ENCODE data around the gene LCE2A.

The LCE2A gene

GRCh38 chr1:152743371-152744145 is 45.4 kb downstream of the LCE2A start:
- no peak for DNase-seq

GRCh38 chr1:152745289-152745704 is 47.2 kb downstream of the LCE2A start:
- no peak for DNase-seq

- no peak for DNase-seq
Observed at GRCh38 chr1:152745765-152746444, 47.8 kb downstream of the LCE2A start.

- no peak for DNase-seq
Observed at GRCh38 chr1:152747831-152748230, 49.7 kb downstream of the LCE2A start.
